Measurements from ENCODE around the gene KCNC1. TPM values are rescaled to one million over a fixed set of nuclear protein-coding genes. Genes with fewer than 3 reads are reported as not detected.

Gene KCNC1
- total RNA-seq, 4 donors from 2014 or later: 0.27 to 0.77 TPM; not detected in 2

DNA sequence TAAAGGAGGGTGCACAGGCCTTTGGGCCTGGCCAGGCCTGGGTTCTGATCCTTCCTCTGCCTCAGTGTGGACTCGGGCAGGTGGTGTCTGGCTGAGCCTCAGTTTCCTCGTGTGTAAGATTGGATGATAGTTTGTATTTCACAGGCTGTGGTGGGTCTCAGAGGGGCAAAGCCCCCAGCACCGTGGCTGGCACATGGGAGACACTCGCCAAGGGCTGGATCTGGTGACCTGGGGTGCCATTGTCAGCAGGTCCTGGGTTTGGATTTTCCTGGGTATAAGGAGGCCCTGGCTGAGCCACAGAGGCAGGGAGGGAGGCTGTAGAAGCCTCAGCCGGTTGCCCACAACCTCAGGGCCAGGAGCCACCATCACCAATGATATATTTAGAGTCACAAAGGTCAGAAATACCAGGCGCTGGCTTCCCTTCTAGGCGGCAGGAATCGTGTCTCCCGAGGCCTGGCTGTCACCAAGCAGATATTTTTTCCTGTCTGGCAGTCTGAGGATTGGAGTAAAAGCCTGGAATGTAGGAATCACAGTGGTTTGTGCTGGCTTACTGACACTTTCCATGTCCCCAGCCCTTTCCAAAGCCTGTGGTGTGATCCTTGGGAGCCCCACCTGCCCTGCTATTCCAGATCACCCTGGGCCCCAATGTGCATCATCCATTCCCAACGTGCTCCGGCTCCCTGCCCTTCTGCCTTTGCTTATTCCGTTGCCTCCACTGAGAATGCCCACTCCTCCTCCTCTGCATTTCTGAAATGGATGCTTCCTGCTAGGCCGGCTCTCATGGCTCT is 15.6 kb downstream of the KCNC1 start:
- no peaks in the 10 kb centered on the region for H3K9me3 ChIP-seq
- peaks cover 22% of the 10 kb centered on the region for H3K27me3 ChIP-seq
- H3K27ac ChIP-seq: no peak overlapping the region
- H3K4me1 ChIP-seq: no peaks in the 10 kb centered on the region
- H3K4me3 ChIP-seq: no peak overlapping the region
- WGBS, 2 donors (ENCODE audit: low coverage in 1 of 2): 56 to 62% methylated on average over 7 to 9 of the region's 13 CpGs
- no peaks in the 10 kb centered on the region for H3K36me3 ChIP-seq
- TF ChIP-seq POLR2AphosphoS5 (IDR thresholded peaks at IDR 0.05) (no peak), EP300 (IDR thresholded peaks at IDR 0.05) (no peak), POLR2A (IDR thresholded peaks at IDR 0.05) (no peak)
- TF ChIP-seq, protein P1, sequence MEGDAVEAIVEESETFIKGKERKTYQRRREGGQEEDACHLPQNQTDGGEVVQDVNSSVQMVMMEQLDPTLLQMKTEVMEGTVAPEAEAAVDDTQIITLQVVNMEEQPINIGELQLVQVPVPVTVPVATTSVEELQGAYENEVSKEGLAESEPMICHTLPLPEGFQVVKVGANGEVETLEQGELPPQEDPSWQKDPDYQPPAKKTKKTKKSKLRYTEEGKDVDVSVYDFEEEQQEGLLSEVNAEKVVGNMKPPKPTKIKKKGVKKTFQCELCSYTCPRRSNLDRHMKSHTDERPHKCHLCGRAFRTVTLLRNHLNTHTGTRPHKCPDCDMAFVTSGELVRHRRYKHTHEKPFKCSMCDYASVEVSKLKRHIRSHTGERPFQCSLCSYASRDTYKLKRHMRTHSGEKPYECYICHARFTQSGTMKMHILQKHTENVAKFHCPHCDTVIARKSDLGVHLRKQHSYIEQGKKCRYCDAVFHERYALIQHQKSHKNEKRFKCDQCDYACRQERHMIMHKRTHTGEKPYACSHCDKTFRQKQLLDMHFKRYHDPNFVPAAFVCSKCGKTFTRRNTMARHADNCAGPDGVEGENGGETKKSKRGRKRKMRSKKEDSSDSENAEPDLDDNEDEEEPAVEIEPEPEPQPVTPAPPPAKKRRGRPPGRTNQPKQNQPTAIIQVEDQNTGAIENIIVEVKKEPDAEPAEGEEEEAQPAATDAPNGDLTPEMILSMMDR (IDR thresholded peaks at IDR 0.05): no peak
- ATAC-seq: no peak

- peaks cover 22% of the 10 kb centered on the region for H3K27me3 ChIP-seq
- H3K36me3 ChIP-seq: no peaks in the 10 kb centered on the region
- H3K4me3 ChIP-seq: no peak overlapping the region
- no peaks in the 10 kb centered on the region for H3K4me1 ChIP-seq
- TF ChIP-seq POLR2A (IDR thresholded peaks at IDR 0.05): no peak
- TF ChIP-seq POLR2AphosphoS5 (IDR thresholded peaks at IDR 0.05): no peak
- TF ChIP-seq EP300 (IDR thresholded peaks at IDR 0.05): no peak
- TF ChIP-seq, protein P1 (IDR thresholded peaks at IDR 0.05): no peak
- H3K27ac ChIP-seq: no peak overlapping the region
- no peaks in the 10 kb centered on the region for H3K9me3 ChIP-seq
- WGBS, 2 donors (ENCODE audit: low coverage in 1 of 2): 79 to 80% methylated on average over 1 to 2 of the region's 2 CpGs
- ATAC-seq: no peak
Measured at GRCh38 chr11:17750801-17751165, 16.2 kb downstream of the KCNC1 start.

DNA sequence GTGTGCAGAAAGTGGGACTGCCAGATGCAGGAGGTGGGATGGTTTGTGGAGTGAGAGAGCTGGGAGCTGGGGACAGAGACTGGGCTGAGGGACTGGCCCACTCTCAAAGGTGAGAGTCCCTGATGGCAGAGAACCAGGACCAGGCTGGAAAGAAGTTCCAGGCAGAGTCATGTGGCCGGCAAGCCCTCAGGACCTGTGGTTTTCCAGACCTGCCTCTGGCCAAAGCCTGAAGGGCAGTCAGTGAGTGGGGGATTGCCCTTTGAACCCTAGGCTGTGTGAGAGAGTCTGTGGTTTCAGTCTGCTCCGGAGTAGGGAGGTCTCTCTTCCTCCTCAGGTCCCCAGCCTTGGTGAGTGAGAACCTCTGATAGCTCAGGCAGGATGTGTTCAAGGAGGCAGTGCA is 17.0 kb downstream of the KCNC1 start:
- Histone ChIP-seq H3K27me3 (peaks cover 22% of the 10 kb centered on the region), H3K4me3 (no peak overlapping the region), H3K4me1 (no peaks in the 10 kb centered on the region), H3K9me3 (no peaks in the 10 kb centered on the region), H3K27ac (no peak overlapping the region), H3K36me3 (no peaks in the 10 kb centered on the region)
- no peak for TF ChIP-seq POLR2A (IDR thresholded peaks at IDR 0.05)
- TF ChIP-seq, protein P1 (IDR thresholded peaks at IDR 0.05): no peak
- WGBS, 2 donors (ENCODE audit: low coverage in 1 of 2): 83% methylated on average over 1 of the region's 2 CpGs; no CpG with 5 or more reads in 1 of the 2 donors
- ATAC-seq: no peak

- Histone ChIP-seq H3K27me3 (peaks cover 18% of the 10 kb centered on the region), H3K36me3 (no peaks in the 10 kb centered on the region), H3K9me3 (no peaks in the 10 kb centered on the region), H3K27ac (no peak overlapping the region), H3K4me3 (no peak overlapping the region), H3K4me1 (no peaks in the 10 kb centered on the region)
- no peak for TF ChIP-seq POLR2AphosphoS5 (IDR thresholded peaks at IDR 0.05)
- no peak for TF ChIP-seq POLR2A (IDR thresholded peaks at IDR 0.05)
- TF ChIP-seq, protein P1 (IDR thresholded peaks at IDR 0.05): no peak
- TF ChIP-seq EP300 (IDR thresholded peaks at IDR 0.05): no peak
- ATAC-seq: no peak
- 60 to 73% methylated on average over 3 to 5 of the region's 7 CpGs for WGBS, 2 donors (ENCODE audit: low coverage in 1 of 2)
Measured at GRCh38 chr11:17752144-17752543, 17.6 kb downstream of the KCNC1 start.

DNA sequence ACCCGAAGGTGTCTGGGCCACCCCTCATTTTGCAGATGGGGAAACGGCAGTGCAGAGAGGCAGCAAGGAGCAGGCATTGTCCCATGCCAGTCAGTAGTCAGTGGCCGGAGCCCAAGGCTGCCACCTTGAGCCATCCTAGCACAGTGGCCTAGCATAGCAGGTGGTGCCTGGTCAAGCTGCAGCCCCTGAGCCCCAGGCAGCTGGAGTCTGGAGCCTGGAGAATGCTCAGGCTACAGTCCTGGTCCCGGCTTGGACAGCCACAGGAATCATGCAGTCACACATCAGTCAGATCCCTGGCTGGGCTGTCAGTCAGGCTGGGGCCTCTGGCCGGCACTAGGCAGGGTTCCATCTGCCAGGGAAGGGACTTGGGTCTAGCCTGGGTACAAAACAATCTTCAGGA is 18.6 kb downstream of the KCNC1 start:
- no peak for ATAC-seq
- no peak overlapping the region for H3K4me3 ChIP-seq
- TF ChIP-seq POLR2AphosphoS5 (IDR thresholded peaks at IDR 0.05) (no peak), EP300 (IDR thresholded peaks at IDR 0.05) (no peak), POLR2A (IDR thresholded peaks at IDR 0.05) (no peak)
- TF ChIP-seq, protein P1 (IDR thresholded peaks at IDR 0.05): no peak
- H3K9me3 ChIP-seq: no peaks in the 10 kb centered on the region
- H3K27ac ChIP-seq: no peak overlapping the region
- no peaks in the 10 kb centered on the region for H3K36me3 ChIP-seq
- no peaks in the 10 kb centered on the region for H3K4me1 ChIP-seq
- 50% methylated on average over 2 of the region's 5 CpGs; no CpG with 5 or more reads in 1 of the 2 donors for WGBS, 2 donors (ENCODE audit: low coverage in 1 of 2)
- H3K27me3 ChIP-seq: peaks cover 8% of the 10 kb centered on the region
